Hypothalamus (tissue), 51 donors: ENCODE data around the gene B3GALT6.

ENCODE experiments used
- DNase-seq, 51 donors: peaks; one replicate each; lab custom pipeline; 2025; lab: John Stamatoyannopoulos, UW

Gene B3GALT6

DNA sequence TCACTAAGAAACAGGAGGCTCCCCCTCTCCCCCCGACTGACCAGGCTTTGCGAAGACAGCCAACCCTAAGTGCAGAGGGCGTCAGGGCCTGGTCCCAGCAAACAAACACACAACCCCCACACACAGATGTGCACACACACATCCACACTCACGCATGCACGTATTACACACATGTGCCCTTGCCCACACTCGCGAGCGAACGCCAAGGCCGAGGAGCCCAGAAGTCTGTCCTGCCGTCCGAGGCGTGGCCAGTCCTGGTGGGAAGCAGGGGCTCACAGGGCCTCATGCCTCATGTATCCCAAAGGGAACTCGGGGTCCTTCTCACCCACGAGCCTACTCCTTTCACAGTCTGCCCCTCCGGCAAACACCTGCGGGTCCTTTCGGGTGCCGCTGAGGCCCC is 2.3 kb upstream of the B3GALT6 start:
- no peak for DNase-seq

DNA sequence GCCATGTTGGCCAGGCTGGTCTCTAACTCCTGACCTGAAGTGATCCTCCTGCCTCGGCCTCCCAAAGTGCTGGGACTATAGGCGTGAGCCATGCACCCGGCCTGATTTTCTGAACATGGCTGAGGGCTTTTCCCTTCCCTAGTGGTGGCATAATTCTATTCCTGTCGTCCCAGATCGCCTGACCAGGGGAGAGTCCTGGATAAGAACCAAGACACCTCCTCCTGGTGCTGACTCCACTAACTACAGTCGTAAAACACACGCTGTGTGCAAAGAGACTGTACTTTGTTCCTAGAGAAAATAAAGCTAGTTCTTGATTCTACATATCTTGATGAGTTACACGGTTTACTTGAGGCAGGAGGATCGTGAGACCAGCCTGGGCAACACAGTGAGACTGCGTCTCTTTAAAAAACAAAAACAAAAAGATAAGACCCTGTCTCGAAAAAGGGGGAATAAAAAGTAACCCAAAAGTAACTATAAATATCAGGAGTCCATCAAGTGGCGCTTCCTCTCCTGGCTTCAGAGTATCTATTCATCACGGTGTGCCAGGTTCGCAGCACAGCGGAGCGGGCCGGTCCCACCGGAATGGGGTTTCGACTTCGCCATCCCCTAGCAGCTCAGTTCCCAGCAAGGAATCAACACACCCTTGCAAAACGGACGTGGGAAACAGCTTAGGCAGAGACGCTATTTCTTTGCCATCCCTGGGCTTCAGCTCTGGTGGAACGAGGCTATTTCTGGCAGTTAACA is 1.2 kb upstream of the B3GALT6 start:
- no peak for DNase-seq

DNA sequence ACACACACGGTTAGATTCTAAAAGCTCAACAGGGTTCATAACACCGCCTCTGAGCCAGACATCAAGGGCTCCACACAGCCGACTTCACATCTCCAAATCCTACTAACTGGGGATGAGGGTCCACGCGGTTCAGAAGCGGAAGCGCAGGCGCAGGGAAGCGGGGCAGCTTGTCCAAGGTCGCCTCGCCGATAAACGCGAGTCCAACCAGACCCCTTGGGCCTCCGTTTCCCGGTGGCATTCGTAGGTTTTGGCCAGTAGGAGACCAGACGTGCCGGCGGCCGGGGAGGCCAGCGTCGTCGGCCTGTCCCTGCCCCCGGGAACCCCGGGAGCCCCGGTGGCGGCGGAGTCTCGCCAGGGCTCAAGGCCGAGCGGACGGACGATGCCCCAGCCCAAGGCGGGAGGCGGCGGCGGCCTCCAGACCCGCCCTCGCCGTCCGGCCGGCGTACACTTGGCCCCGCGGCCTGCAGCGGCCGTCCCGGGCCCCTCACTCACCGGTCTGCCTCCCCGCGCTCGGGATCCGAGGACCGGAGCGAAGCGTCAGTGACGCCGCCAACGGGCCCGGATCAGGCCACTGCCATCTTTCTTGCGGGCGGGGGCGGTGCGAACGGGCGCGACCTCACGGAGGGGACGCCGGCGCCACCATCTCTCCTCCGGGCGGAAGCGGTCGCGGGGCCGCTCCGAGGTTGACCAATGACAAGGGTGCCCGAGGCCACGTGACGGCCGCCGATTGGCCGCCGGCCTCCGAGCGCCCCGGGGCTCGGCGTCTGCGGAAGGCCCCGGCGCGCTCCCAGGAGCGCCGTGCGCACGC is 433 bp upstream of the B3GALT6 start, which contains the start of gene SDF4:
TSS of gene SDF4 (minus strand) at position 602 of the 808 bp plus-strand sequence. CDS start 3,229 bp downstream, outside the sequence.
- DNase-seq: peak; percentile 63 to 97 (median 93)

DNA sequence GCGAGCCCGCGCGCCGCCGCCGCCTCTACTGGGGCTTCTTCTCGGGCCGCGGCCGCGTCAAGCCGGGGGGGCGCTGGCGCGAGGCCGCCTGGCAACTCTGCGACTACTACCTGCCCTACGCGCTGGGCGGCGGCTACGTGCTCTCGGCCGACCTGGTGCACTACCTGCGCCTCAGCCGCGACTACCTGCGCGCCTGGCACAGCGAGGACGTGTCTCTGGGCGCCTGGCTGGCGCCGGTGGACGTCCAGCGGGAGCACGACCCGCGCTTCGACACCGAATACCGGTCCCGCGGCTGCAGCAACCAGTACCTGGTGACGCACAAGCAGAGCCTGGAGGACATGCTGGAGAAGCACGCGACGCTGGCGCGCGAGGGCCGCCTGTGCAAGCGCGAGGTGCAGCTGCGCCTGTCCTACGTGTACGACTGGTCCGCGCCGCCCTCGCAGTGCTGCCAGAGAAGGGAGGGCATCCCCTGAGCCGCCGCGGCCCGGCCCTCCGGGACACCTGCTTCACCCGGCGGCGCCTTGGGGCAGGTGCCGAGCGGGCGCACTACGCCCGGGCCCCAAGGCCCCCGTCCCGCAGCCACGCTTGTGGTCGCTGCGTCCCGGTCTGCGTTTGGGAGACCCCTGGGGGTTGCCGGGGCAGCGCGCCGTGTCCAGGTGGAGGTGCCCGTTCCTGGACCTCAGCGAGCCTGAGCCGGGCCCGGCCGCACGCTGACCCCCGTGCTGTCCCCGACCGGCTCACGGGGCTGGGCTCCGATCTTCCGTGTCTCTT is 944 bp downstream of the B3GALT6 start:
- no peak for DNase-seq

DNA sequence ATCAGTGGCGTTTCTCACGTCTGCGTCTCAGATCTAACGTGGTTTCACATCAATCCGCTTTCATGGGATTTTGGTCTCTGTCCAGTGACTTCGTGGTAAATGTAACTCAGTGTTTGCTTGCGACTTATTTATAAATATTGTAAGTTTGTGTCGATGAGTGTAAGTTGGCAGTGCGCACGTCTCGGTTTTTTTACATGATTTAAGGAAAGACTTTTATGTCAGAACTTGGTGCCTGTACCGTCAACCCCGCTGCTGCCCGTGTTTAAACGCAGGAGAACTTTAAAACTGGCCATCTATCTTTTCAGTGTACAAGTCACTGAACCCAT is 1.5 kb downstream of the B3GALT6 start:
- no peak for DNase-seq

DNA sequence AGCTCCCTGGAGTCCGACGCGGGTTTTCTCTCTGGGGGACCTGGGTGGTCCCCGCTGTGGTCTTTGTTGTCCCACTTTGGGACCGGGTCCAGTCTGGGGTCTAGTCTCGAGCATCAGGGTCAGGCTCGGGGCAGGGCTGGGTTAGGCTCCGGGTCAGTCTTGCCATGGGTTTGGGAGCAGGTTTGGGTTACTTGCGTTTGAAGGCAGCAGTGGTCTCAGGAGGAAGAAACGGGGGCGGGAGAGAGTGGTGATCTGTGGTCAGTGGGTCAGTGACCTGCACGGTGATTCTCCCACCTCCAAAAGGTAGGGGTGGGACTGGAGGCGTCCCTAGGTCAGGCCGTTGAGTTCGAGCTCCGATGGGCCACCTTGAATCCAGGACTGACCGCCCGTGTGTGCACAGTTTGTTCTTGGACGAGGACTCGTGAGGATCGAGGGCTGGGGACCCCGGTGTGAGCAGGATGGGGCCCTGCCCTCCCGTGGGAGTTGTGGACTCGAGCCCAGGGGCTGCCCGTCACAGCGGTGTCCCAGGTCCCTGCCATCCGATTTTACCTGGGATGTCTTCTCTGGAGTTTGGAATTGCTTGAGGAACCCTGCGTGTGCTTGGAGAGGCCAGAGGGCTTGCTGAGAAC is 2.3 kb downstream of the B3GALT6 start:
- no peak for DNase-seq

DNA sequence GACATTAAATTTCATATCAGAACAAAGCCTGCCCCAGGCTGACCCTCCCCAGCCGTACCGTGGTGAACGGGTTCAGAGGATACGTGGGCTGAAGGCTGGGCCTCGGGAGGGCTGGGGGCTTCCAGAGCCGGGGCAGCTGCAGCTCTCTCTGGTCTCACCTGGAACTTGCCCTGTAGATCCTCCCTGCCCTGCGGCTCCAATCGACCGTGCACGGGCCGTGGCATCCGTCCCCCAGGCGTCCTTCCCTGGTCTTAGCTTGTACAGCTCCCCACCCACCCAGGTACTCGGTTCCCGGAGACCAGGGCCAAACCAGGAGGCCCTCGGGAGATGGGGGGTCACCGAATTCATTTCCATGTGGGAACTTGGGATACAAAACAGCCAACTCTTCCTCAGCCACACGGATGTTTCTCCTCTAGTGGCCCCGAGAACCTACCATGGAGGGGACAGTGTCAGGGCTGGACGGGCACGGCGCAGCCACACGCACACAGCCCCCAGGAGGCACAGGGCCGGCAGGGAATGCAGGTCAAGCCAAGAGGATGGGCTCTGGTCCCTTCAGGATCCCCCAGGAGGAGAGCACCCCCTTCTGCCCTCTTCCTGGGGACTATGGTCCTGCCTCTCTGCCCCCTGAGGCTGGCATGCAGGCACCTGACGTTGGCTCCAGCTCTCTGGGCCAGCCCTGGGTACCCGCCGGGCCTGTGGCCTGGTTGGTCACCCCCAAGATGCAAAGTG is 3.1 kb downstream of the B3GALT6 start:
- DNase-seq: no peak

DNA sequence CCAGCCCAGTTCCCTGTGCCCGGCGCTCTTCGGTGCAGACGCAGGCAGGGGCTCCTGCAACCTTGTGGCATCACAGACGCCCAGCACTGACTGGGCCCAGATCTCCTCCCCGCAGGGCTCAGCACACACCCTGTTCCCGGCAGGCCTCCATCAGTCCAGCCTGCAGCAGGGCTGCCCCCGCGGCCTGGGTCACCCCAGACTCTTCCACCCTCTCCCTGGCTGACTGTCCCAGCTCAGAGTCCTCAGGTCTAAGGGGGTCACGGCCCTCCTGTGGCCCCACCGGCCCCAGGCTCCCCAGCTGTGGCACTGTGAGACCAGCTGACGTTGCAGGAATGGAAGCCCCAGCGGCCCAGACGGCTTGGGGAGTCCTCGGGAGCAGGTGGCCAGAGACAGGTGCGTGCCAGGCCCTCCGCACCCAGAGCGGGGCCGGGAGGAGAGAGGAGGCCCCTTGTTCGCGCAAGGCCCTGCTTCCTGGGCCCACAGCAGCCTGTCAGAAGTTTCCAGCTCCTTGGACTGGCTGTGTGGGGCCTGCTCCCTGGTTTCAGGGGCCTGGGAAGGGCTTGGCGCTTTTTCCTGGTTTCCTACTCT is 4.2 kb downstream of the B3GALT6 start:
- no peak for DNase-seq

DNA sequence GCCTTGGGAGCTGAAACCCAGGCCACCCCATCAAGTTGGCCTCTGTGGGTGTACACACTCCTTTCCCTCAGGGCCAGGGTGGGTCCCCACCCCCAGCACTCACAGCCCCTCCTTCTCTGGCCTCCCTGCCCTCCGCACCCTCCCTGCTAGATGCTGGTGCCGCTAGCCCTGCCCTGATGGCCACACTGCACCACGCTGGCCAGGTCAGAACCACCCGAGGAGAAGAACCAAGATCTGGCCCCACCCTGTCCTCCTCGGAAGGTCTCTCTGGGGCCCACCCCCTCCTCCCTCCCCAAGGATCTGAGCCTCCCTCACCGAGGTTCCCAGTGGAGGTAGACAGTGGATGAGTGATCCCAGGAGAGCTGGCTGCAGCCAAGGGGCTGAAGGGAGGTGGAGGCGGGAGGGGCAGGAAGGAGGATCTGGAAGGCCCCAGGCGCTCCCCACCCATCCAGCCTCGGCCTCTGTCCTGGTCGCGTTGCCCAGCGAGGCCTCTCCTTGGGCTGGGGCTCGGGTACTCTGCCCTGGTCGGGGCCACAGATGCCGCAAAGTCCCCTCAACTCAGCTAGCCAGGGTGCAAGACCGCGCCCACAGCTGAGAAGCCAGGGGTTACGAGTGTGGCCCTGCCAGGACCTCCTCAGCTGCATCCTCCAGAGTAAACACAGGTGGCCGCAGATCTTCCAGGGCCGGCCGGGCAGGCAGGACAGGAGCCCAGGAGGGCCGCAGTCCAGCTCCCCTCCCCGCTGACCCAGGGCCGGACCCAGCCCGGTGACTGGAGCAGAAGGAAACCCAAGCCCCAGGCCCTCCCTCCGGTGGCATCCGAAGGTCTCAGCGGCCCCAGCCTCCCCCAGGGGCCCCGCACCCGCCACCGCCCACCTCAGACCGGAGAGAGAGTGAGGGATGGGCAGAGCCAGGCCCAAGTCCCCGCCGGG is 5.2 kb downstream of the B3GALT6 start:
- DNase-seq: no peak

DNA sequence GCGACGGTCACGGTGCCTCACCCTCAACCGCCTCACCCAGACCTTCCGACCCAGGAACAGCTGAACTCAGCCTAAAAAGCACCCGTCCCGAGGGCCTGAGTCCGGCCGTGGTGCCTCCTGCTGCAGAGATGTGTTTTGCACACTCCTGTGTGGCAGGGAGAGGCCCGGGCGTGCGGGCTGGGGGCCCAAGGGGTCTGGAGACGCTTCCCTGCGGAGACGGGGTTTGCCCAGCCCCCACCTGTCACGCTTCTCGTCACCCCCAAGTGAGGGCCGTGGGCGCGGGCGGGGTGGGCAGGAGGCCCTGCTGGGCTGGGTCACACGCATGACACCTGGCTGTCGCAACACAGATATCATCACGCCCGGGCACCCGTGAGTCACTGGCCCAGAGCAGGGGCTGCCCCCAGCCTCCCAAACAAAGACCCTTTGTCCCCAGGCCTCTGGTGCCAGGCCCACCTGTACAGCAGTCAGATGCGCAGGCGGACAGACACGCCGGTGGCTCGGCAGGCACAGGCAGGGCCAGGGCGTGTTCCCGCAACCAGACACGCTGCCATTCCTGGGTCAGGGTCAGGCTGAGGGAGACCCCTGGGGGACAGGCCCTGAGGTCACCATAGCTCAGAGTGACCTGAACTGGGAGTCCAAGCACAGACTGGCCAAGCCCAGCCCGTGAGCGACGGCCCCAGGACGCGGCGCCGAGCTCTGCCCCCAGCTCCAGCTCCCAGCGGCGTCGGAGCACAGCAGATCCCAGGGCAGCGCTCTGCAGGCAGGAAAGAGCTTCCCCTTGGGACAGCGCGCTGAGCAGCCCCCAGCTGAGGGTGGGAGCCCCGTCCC is 6.1 kb downstream of the B3GALT6 start:
- DNase-seq: peak in 1 of 51 donors; percentile 10

DNA sequence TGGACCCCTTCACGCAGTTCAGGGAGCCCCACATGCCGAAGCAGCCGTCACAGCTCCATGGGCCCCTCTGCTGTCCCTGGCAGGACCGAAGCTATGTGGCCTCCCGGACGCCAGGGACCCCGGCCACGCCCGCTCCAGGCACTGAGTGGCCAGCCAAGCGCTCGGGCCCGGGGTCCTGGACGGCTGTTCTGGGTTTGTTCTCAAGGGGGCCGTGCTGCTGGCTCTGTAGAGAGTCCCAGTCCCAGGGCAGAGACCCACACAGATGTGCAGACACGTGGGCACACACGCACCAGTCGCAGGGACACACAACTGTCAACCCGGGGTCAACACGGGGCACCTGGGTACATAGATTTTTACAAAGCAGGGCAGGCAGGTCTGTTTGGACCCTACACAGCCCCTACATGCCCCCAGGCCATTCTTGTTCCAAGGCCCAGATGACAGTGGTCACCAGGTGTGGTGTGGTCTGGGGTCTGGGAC is 6.7 kb downstream of the B3GALT6 start:
- DNase-seq: no peak

DNA sequence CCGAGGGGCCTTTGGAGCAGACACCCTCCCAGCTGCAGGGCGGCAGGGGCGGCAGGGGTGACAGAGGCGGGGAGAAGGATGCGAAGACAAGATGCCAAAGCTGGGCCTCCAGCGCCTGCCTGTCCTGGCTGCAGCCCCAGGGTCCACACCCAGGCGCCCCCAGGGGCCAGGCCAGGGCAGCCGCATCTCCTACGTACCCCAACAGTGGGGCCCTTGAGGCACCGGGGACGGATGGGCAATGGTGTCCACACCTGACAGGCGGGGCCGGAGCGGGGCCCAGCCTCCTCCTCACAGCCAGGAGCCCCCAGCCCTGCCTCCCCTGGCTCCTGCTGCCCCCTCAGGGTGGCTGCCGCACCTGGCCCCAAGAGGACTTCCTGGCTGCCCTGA is 7.2 kb downstream of the B3GALT6 start:
- DNase-seq: no peak

DNA sequence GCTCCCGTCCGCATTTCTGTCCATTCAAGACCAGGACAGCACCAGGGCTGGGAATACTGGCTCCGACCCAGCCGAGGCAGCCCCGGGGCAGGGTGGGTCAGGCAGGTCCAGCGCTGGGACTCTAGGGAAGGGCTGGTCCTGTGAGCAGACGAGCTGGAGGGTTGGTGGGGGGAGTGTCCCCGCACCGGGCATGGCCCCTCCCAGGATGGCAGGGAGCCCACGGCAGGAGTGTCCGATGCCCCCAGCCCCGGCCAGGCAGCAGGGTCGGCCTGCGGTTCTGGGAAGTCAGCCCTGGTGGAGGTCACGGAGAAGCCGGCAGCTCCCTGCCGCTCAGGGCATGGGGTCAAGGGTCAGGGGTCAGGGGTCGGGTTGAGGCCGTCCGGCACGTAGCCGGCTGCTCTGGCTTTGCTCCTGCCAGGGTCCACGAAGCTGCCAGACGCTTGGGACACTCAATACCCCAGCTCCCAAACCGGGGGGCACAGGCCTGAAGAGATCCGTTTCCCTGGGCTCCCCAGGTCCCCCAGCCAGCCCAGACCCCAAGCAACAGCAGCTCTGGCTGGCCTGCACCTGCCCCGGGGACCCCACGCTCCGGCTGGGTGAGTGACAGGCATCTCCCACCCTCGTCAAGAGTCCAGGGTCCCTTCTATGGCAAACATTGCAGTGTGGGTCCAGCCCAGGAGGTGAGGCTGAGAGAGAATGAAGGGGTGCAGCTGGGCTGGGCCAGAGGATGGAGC is 7.7 kb downstream of the B3GALT6 start:
- DNase-seq: no peak

DNA sequence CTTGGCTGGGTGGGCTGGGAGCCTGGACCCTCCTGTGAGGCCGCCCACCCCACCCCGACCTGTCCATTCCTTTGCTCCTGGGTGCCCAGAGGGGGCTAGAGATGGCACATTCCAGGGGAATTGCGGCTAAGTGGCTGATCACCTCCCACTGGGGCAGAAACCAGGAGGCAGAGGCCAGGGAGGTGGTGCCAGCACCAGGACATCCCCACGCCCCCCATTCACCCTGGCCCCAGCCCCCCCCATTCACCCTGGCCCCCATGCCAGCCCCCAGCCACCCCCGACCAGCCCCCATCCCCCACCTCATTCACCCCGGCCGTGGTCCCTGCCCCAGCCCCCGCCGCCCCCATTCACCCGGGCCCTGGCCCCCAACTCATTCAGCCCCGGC is 8.3 kb downstream of the B3GALT6 start:
- no peak for DNase-seq

DNA sequence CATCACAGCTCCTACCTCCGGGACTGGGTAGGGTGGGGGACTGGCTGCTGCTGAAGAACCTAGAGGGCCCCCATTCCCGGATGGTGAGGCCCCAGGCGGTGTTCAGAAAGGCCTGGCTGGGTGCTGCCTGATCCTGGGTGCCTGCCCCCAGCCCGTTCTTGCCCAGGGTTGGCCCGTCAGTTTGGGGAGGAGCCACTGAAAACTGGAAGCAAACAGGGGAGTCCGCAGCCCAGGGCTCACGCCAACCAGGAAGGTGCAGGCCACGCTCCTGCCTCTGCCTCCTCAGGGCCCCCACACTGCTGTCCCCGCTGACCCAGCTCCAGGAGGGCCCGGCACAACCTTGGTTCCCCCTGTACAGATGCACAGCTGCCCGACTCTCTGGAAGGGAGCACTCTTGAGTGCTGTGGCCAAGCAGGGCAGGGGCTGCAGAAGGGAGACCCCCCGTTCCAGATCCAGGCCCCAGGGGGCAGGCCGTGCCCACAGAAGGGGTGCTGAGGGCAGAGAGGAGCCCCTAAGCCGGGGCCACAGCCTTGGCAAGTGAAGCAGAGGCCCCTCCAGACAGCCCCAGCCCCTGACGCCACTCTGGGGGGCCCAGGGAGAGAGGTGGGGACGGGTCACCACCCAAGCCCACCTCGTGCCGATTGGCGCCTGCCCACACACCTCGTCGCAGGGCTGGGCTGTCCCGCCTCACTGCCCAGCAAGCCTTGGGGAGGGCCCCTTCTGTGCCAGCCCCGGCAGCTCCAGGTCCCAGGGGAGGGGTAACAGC is 9.0 kb downstream of the B3GALT6 start:
- no peak for DNase-seq

DNA sequence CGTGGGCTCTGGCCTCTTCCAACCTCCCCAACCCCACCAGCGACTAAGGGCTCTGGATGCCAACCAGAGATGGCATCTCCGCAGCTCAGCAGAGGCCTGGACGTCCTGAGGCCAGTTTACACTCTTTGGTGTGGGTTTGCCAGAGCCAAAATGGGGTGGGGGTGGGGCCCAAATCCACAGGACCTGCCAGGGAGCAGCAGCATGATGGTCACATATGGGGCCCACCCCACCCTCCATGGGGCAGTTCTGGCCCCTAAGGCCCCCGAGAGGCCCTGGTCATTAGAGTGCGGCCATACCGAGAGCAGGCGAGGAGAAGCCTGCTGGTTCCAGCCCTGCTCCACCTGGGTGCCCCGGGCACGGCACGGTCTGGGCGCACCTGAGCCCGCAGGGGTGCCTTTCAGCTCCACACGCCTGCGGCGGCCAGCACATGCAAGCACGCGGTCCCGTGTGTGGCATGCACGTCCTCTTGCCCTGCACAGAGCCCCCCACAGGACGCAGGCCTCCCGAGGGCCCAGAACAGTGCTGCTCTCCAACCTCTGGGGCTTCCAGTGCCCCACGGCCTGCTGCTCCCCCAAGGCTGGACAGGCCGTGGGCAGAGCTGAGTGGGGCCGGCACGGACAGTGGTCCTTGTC is 9.7 kb downstream of the B3GALT6 start:
- no peak for DNase-seq
